ENCODE data around the gene DEPP1. TPM values are rescaled to one million over a fixed set of nuclear protein-coding genes. Genes with fewer than 3 reads are reported as not detected.

DEPP1 gene
- total RNA-seq, 1 experiment from 2014 or later: 0.54 TPM

- Histone ChIP-seq H3K4me1 (ENCODE audit: insufficient read depth, low read length, poor library complexity, severe bottlenecking) (no peaks in the 10 kb centered on the region), H3K9me3 (ENCODE audit: low read depth, low read length, poor library complexity, severe bottlenecking) (no peaks in the 10 kb centered on the region), H3K27ac (ENCODE audit: low read depth, low read length, poor library complexity, severe bottlenecking) (no peak overlapping the region), H3K4me3 (ENCODE audit: low read depth, low read length, poor library complexity, severe bottlenecking) (no peak overlapping the region), H3K27me3 (replicated peaks; ENCODE audit: insufficient read depth, low read depth, low read length, poor library complexity) (no peaks in the 10 kb centered on the region), H3K36me3 (ENCODE audit: insufficient read depth, low read length, poor library complexity, severe bottlenecking) (no peaks in the 10 kb centered on the region)
- ChIA-PET CTCF (no interaction called here), POLR2A (ENCODE audit: low non-redundant PET) (no interaction called here)
- DNase-seq (ENCODE audit: low spot score): no peak
- TF ChIP-seq EZH2 (IDR thresholded peaks at IDR 0.05; ENCODE audit: borderline replicate concordance, low read depth, low read length, poor library complexity, severe bottlenecking) (no peak), CTCF (conservative IDR thresholded peaks at IDR 0.05; ENCODE audit: low read depth, low read length) (no peak)
- no TSS peak for BruUV-seq (replicated peaks)
- intact Hi-C loops (cut with micrococcal nuclease; ENCODE audit: unreplicated experiment): no loop called here
These were observed 6.6 kb upstream of the DEPP1 start for GRCh38 chr10:44985175-44985681.

- TF ChIP-seq CTCF (conservative IDR thresholded peaks at IDR 0.05; ENCODE audit: low read depth, low read length) (no peak), EZH2 (IDR thresholded peaks at IDR 0.05; ENCODE audit: borderline replicate concordance, low read depth, low read length, poor library complexity, severe bottlenecking) (no peak)
- POLR2A ChIA-PET (ENCODE audit: low non-redundant PET): no interaction called here
- Histone ChIP-seq H3K27ac (ENCODE audit: low read depth, low read length, poor library complexity, severe bottlenecking) (no peak overlapping the region), H3K4me3 (ENCODE audit: low read depth, low read length, poor library complexity, severe bottlenecking) (no peak overlapping the region), H3K27me3 (replicated peaks; ENCODE audit: insufficient read depth, low read depth, low read length, poor library complexity) (no peaks in the 10 kb centered on the region), H3K9me3 (ENCODE audit: low read depth, low read length, poor library complexity, severe bottlenecking) (no peaks in the 10 kb centered on the region), H3K4me1 (ENCODE audit: insufficient read depth, low read length, poor library complexity, severe bottlenecking) (no peaks in the 10 kb centered on the region), H3K36me3 (ENCODE audit: insufficient read depth, low read length, poor library complexity, severe bottlenecking) (no peaks in the 10 kb centered on the region)
- intact Hi-C loops (cut with micrococcal nuclease; ENCODE audit: unreplicated experiment): no loop called here
- CTCF ChIA-PET: no interaction called here
- no TSS peak for BruUV-seq (replicated peaks)
- DNase-seq (ENCODE audit: low spot score): no peak
These were observed 6.1 kb upstream of the DEPP1 start for GRCh38 chr10:44984671-44985101.

GRCh38 chr10:44983895-44984278, 5.3 kb upstream of the DEPP1 start:
- TF ChIP-seq EZH2 (IDR thresholded peaks at IDR 0.05; ENCODE audit: borderline replicate concordance, low read depth, low read length, poor library complexity, severe bottlenecking): no peak
- TF ChIP-seq CTCF (conservative IDR thresholded peaks at IDR 0.05; ENCODE audit: low read depth, low read length): no peak
- CTCF ChIA-PET: no interaction called here
- H3K4me3 ChIP-seq (ENCODE audit: low read depth, low read length, poor library complexity, severe bottlenecking): no peak overlapping the region
- DNase-seq (ENCODE audit: low spot score): no peak
- H3K4me1 ChIP-seq (ENCODE audit: insufficient read depth, low read length, poor library complexity, severe bottlenecking): peaks cover 6% of the 10 kb centered on the region
- no peak overlapping the region for H3K27ac ChIP-seq (ENCODE audit: low read depth, low read length, poor library complexity, severe bottlenecking)
- no peaks in the 10 kb centered on the region for H3K9me3 ChIP-seq (ENCODE audit: low read depth, low read length, poor library complexity, severe bottlenecking)
- POLR2A ChIA-PET (ENCODE audit: low non-redundant PET): no interaction called here
- H3K36me3 ChIP-seq (ENCODE audit: insufficient read depth, low read length, poor library complexity, severe bottlenecking): no peaks in the 10 kb centered on the region
- no peaks in the 10 kb centered on the region for H3K27me3 ChIP-seq (replicated peaks; ENCODE audit: insufficient read depth, low read depth, low read length, poor library complexity)
- BruUV-seq (replicated peaks): no TSS peak
- intact Hi-C loops (cut with micrococcal nuclease; ENCODE audit: unreplicated experiment): no loop called here

Data from A673 (cell line).